Superior temporal gyrus (tissue), 1 donor: Measurements from ENCODE around the gene SNX19.
"Not testable (repeated sequence)": the region's sequence is repeated elsewhere in the genome, so short reads cannot be mapped to it uniquely, and the experiment has no call there.

ENCODE experiments used
- DNase-seq: peaks from one replicate; pipeline ENCODE4 v3.0.0-alpha.2; 2016; ENCODE audit errors: extremely low spot score

Gene SNX19

DNA sequence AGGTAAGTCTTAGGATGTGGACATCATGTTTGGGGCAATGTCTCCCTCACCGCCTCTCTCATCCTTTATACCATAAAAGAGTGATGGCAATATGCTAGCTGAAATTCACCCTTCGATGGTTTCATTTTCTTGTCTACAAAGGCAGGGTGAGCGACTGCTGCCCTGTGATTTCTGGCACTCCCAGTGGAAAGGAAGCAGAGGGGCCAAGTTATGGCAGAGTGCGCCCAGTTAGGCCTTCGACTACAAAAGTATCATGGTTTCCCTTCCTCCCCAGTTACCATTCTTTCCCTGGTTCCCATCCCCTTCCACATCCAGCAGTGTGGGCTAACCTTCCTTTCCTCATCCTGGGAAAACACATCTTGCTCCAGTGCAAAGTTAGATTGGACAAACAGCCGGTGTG lies 43.8 kb downstream of the SNX19 start:
- peak; percentile 37 for DNase-seq

DNA sequence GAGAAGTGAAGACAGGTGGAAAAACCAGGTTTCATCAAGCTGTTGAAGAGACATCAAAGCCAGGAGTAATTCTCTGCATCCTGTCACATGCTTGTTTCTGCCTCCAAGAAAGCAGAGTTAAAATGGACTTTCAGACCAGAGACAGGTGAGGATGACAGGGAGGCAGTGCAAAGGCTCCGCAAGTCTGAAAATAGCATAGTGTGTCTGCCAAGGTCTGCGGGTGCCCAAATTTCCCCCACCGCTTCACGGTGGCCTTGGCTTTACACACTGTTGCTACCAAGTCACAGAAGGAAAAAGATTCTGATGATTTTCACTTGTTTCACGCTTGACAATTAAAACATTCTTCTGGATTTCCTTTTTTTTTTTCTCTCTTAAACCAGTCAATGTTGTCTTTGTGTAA lies 44.2 kb downstream of the SNX19 start:
- DNase-seq = no peak

DNA sequence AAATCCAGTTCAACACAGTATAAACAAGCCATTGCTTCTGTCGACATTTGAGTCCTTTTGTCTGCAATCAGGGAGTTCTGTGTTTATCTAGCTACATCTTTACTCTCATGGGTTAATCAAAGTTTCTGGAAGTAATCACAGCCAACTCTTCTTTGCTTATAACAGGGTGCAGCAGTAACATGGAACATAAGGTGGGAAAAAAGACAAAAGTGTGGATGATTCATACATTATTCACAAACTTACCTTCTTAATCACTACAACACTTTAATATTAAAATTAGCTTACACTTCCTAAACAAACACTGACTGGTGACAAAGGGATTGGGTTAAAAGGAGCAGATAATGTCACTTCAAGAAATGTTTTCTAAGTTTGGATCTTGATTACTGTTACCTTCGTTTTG lies 44.7 kb downstream of the SNX19 start:
- no peak for DNase-seq

DNA sequence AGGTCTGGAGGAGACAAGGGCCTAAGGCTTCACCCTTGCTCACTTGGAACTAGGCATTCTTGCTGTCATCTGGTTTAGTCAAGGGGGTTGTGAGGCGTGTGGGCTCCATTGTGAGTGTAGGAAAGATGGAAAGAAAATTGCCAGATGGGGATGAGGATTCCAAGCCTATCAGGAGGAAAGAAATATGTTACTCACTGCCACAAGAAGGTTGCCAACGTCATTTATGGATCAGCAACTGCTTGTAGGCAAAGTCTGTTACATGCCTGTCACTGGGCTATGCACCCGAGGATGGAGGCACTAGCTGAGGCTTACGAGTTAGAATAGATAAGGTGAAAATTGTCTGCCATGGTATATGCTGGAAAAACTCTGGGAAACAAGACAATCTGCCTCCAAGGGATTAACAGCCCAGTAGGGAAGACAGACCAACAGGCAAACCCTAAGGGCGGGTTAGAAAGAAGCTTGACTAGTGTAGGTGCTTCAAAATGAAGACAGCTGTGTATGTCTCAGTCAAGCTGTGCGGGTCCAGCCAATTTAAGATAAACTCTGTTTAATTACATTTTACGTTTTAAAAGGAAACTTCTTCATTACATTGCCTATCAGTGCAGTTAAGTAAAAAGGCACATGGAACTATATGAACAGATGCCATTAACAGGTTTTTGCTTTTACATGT lies 47.4 kb downstream of the SNX19 start:
- no peak for DNase-seq

DNA sequence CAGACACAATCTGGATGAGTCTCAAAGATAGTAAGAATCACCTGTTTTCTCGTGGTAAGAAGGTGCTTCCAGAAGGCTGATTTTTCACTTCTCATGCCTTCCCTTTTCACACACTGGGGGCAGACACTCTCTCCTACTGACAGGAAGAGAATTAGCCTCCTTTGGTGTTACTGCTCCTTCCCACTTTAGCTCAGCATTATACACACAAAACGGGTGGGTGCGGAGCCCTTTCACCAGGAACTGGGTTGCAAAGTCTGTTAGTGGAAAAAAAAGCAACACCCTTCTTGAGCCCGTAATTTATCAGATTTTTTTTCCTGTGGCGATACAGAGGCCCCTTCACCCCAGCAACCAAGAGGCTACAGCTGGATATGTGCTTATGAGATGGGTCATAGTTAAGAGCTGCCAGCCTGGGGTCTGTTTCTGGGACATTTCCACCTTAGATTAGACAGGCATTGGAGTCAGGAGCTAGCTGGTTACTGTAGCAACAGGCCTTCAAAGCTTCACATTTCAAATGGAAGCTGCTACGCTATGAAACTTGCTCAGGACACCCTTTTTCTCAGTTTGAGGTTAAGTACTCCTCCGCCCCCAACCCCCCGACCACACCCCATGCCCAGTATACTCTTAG lies 48.1 kb downstream of the SNX19 start:
- no peak for DNase-seq

DNA sequence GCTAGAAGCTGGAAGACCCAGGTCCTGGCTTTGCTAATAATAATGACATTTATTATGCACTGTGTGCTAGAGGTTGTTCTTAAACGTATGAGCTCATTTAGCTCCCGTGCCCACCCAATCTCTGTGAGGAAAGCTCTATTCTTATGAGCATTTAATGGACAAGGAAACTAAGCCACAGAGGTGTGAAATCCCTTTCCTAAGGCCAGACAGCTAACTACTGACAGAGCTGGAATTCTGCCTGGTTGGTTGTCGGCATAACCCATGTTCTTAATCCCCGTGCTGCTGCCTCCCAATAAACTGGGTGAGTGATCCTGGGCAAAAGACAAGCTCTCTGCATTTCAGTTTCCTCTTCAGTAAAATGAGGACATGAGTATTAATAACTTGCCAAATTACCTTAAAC lies 49.4 kb downstream of the SNX19 start:
- DNase-seq = no peak

DNA sequence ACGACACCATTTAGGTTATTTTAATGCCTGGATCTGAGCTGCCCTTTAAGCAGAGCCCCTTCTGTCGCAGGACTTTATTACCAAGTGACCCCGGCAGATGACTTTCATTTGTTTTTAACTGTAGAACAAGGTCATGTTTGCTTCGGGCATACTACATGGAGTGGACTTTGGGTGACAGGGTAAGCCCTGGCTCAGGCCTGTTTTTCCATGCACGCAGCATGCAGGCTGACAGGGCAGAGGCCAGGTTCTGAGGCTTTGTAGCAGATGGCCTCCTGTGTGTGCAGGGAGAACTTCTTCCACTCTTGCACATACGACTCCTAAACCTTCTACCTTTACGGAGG lies 50.5 kb downstream of the SNX19 start:
- no peak for DNase-seq

DNA sequence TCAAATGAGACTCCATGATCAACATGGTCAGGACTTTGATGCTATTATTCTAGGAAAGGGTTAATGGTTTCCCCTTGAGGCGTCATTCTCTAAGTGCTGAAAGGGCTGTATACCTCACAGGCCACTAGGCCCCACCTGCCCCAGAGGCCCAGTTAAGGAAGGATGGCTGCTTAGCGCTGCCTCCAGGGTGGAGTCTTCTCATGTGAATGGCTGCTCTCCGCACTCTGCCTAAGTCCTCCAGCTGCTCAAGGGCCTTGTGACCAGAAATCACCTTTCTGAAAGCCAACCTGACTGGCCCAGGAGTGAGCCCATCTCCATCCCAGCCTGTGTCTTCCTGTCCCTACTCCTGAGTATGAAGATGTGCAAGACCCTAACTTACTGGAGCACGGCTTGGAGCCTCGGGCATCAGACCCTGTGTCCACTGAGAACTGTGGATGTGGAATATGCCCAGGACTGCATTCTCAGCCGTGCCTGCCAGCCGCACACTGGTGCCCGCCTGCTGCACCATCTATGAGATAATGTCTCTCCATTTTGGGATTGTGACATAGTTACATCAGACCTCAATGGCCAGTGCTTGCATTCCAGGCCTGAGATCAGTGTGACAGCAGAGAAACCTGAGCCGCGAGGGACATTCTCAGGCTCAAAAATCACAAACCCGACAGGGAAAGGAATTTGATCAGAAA lies 51.0 kb downstream of the SNX19 start:
- no peak for DNase-seq

DNA sequence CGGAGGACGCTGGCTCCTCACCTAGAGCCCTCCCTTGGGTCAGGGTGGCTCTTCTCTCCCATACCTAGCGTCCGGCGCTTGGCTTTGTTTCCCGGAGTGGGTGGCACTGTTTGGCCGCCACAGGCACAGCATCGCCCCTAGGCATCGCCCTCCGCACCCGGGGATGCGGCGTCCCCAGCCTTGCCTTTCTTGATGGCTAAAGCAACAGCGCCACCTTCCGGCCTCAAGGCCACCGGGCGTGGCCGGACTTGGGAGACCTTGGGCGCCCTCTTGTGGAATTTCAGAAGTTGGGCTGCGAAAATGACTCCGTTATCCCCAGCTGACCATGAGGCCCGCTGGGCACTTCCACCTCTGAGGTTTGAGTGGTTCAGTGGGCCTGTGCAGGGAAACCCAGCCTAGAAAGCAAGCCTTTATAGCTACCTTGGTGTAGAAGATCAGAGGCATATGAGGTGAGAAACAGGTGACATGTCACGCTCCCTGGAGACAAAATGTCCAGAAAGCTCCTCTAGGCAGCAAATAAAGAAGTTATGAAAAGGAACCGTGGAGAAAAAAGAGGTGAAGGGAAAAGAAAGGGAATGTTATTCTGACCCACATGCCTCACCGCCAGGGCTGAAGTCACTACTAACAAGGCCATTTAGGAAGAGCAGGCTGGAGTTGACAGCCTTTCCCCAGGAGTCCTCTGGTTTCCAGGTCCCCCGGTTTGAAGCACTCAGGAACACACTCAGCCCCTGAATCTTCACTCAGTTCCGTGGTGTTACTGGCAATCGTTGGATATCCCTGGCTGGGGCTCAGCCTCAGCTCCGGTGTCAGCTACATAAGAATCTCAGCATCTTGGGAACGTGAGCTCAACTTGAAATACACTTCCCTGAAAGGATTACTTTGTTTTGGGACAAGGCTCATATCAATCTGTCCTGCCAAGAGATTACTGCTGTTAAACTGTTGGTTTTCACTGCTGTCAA lies 54.1 kb downstream of the SNX19 start:
- peak; percentile 98 for DNase-seq

DNA sequence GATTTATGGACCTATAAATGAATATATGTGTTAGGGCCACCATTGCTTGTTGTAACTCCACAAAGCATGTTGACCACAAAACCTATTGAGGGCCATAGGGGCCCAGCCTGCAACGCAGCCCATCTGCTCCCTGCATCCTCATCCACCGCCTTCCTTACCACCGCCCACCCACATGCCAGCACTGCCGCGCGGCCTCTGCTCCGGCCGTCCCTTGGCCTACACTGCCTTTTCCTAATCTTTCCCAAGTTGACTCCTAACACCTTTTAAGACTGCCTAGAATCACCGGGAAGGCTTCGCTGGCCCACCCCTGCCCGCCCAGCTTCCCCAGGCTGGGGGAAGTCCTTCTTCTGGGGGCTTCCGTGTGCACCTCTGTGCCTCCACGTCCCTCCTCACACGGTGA lies 55.0 kb downstream of the SNX19 start:
- no peak for DNase-seq

DNA sequence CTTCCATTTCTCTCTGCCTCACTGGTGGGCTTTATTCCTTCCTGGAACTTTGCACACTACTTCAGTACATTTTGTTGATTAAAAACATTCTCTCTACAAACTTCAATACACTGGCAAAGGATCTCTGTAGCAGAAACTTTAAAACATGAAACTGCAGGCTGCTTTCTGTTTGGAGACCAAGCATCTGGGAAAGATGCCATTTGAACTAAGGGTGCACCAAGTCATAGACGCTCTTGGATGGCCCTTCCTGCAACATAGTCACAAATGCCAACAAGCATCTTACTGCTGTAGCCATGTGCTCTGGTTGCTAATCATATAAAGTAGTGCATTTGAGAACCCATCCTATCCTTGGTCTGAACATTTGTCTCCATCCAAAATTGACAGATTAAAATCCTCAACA lies 56.4 kb downstream of the SNX19 start:
- no peak for DNase-seq

DNA sequence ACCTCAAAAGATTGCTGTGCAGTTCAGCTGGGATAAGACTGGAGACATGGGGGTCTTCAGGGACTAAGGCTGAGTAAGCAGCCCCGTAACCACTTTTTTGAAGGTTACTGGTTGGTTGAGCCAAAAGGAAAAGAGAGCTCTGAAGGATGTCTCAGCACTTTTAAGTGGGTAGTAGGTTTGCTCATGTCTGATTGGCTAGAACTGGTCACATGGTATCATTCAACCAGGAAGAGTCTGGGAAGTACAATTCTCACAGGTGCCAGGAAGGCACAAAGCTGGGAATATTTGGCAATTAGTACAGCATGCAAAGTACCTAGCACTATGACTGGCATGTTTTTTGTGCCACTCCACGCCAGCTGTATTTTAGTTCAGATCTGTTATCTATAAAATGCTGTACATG lies 58.1 kb downstream of the SNX19 start:
- DNase-seq = no peak

DNA sequence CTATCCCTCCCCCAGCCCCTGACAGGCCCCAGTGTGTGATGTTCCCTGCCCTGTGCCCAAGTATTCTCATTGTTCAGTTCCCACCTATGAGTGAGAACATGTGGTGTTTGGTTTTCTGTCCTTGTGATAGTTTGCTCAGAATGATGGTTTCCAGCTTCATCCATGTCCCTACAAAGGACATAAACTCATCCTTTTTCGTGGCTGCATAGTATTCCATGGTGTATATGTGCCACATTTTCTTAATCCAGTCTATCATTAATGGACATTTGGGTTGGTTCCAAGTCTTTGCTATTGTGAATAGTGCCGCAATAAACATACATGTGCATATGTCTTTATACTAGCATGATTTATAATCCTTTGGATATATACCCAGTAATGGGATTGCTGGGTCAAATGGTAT lies 60.6 kb downstream of the SNX19 start:
- DNase-seq = not testable (repeated sequence)

DNA sequence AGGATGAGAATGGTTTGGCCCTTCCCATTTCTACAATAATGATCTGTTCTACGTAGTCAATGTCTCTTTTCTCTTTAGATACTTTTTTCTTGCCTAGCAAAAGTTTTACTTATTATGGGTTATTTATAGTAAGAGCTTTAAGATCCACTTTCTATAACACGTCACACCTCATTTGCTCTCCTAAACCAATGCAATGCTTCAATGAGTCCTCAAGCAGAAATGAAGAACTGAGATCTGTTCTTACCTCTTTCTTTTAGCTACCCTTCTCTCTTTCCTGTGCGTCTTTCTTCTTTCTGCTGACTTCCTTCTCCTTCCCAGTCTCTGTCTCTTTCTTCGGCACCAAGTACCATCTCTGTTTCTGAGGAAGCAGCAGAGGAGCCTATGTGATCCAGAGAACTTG lies 61.8 kb downstream of the SNX19 start:
- no peak for DNase-seq

DNA sequence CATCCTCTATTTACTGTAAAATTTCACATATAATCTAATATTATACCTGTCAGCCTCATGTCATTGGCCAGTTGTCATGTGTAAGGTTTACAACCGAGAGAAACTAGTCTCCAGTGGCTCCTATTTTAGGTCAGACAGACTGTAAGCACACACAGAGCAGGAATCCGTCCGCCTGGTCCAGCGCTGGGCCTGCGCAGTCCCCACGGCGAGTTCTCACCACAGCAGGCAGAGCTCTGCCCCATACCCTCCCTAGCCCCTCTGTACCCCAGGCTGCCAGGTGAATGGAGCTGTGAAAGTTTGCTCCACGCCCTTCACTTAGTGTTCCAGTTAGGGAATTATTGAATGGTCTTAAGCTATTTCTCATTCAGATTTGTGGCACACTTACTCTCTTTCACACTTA lies 63.7 kb downstream of the SNX19 start:
- DNase-seq = no peak

DNA sequence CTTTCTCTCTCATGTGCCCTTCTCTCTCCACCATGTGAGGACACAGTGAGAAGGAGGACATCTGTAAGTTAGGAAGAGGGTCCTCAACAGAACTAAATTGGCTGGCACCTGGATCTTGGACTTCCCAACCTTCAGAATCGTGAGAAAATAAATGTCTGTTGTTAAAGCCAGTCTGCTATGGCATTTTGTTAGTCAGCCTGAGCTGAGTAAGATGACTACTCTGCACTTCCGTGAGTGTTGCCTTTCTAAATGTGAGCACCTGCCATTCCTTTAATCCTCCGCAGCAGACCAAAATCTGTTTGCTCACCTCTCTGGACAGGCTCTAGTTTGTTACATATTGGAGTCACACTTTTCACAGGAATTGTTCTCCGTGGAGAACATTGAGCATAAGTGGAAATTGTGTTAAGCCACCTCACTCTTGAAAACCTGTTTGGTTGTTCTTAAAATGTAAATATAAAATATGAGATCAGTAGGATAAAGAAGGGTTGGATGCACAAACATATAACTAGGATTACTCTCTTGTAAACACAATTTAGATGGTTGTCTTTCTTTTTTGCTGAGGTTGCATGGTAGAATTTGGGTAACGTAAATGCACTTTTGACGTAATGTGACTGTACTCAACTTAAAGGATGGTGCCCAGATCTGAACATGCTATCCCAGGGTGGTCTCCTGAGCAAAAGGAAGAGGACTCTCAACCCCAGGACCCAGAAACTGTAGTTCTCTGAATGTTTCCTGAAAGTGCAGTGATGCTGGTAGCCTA lies 65.9 kb downstream of the SNX19 start:
- no peak for DNase-seq

DNA sequence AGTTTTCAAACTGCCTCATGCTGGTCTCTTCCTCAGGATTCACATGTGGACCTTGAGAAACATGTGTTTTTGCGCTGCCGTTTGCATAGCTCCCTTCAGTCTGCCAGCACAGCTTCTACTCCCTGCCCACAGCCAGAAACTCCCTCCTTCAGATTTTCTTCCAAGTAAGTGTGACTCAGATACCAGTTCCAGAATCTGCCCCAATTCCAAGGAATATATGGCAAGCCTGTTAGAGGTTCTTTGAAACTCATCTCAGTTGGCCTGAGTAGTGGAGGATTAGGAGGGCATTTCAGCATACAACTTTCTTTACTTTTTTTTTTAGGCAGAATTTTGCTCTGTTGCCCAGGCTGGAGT lies 67.1 kb downstream of the SNX19 start:
- DNase-seq = peak; percentile 64

DNA sequence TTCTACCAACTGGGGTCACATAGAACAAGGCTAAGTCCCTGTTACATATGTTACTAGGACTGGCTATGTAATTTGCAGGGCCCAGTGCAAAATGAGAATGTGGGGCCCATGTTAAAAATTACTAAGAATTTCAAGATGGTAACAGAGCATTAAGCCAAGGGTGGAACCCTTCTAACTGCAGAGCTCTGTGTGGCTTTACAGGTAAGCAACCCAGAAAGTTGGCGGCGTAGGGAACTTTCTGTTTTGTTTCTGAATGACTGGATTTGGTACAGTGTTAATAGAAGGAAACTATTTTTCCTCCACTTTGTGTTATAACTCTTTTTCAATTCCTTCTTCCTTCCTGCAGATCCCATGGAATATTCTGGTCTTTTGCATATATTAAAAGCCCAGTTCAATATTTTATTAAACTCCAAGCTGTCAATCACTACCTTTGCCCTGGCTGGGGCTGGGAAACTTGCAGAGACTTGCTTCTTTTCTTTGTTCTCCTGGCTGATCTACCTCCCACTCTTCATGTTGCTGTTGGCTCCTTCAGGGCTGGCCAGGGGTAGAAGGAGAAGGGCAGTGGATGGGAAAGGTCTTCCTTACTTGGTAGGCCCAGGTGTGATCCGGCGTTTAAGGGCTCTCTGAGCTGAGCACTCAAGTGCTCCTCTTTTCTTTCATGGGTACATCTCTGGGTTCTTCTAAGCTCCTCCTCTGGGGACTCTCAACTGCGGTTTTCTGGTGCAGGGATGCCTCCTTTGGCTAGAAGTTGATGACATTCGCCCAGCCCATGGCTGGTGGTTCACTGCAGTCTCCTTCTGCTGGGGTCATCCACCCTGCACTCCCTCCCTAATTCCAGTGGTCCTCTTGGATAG lies 67.7 kb downstream of the SNX19 start:
- no peak for DNase-seq

DNA sequence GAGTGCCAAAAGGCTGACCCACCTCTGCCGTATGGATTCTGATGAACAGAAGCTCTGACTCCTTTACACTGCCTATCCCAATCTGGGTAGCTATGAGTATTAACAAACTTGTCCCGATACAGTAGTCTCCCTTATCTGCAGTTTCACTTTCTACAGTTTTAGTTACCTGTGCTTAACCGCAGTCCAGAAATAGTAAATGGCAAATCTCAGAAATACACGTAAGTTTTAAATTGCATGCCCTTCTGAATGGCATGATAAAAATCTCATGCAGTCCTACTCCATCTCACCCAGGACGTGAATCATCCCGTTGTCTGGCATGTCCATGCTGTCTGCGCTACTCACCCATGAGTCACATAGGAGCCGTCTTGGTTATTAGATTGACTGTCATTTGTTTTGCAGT lies 68.8 kb downstream of the SNX19 start:
- DNase-seq = no peak

DNA sequence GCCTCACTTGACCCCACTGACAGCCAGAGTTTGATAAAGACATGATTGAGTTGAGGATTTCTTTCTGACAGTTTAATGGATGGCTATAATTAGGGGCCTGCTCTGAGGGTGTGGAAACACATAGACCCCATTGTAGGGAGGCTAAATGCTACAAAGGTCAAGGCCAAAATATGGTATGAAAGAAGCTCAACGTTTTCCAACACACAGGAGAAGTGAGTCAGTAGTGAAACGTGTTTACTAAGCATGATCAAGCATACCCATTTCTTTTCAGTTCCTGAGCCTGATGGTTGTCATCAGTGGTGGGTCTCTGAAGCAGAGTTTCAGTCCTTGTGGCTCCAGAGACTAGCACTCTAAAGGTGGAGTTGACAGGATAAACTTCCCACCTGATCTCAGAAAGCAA lies 69.7 kb downstream of the SNX19 start:
- no peak for DNase-seq

DNA sequence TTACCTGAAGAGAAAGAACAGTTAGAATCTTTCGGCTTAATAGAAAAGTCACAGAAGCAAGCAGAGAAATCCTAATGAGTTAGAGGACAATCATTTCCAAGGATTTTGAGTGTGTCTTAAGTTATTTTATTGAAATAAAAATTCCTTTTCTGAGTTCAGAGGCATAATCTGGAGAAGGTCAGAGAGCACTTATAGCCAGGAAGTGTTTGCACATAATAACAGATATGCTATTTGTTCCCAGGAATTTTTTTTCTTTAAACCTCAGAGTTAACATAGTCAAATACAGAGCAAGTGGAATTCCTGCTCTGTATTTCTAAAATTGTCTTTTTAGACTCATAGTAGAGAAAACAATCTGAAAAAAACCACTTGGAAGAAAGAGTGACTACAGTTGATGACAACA lies 74.3 kb downstream of the SNX19 start:
- no peak for DNase-seq
